WI38 (cell line): ENCODE measurements around the gene EHBP1.

Experiments
- H3K4me3 ChIP-seq: 2 replicates; pipeline ENCODE4 v1.5.1; 2011; ENCODE audit warnings: low read depth, mild to moderate bottlenecking, control low read depth, low read length
- CTCF ChIP-seq: IDR thresholded peaks from 2 replicates; pipeline ENCODE4 v1.5.1; 2012; ENCODE audit warnings: low read depth, mild to moderate bottlenecking, control low read depth, low read length

EHBP1 gene

GRCh38 chr2:62944362-62944761 lies 238.8 kb downstream of the EHBP1 start:
- no peak for TF ChIP-seq CTCF
- no peak overlapping the region for H3K4me3 ChIP-seq

GRCh38 chr2:62947403-62947802 lies 241.9 kb downstream of the EHBP1 start:
- no peak for TF ChIP-seq CTCF
- H3K4me3 ChIP-seq, result no peak overlapping the region

GRCh38 chr2:62956651-62957050 lies 251.1 kb downstream of the EHBP1 start:
- no peak overlapping the region for H3K4me3 ChIP-seq
- no peak for TF ChIP-seq CTCF

GRCh38 chr2:62958206-62958605 lies 252.7 kb downstream of the EHBP1 start:
- H3K4me3 ChIP-seq, result no peak overlapping the region
- TF ChIP-seq CTCF, result no peak

- no peak for TF ChIP-seq CTCF
- H3K4me3 ChIP-seq, result no peak overlapping the region
These were observed 258.5 kb downstream of the EHBP1 start for GRCh38 chr2:62964050-62964449.

- no peak for TF ChIP-seq CTCF
- H3K4me3 ChIP-seq, result no peak overlapping the region
These were observed 259.2 kb downstream of the EHBP1 start for GRCh38 chr2:62964671-62965070.

GRCh38 chr2:62966991-62967390 lies 261.5 kb downstream of the EHBP1 start:
- H3K4me3 ChIP-seq, result no peak overlapping the region
- no peak for TF ChIP-seq CTCF
